HG03520 (cell line): ENCODE results near the gene KEL.

Experiments used
- ATAC-seq: cut with Tn5 transposase; IDR thresholded peaks from one replicate; pipeline ENCODE4 v1.9.1; 2021; ENCODE audit warnings: mild to moderate bottlenecking, moderate library complexity; ENCODE audit not compliant: unreplicated experiment

Gene KEL

DNA sequence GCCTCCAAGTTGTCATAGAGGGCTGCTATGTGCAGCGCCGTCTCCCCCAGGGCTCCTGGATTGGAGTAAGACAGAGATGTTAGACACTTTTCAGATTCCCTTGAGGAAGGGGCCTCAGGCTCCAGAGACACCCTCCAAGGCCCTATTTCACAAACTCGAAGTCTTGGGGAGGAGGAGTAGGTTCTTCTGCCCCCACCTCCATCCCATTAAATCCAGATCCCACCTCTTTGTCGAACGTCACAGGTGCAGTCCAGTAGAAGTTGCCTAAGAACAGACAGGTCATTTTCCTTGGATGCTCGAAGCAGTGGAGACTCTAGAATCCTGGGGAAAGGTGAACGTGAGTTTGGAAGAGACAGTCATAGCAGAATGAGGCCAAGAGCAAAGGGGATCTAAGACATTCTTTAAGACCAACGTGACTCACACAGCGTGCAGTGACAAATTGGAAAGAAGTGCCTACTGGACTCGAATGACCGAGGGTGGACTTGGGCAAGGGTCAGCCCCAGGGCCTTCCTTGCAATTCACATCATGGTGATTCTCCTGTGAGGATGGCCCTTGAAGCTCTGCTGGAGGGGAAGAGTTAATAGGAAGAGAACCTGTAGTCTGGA, 31.9 kb downstream of the KEL start:
- no peak for ATAC-seq

GRCh38 chr7:142927949-142928348, 34.2 kb downstream of the KEL start:
- no peak for ATAC-seq

DNA sequence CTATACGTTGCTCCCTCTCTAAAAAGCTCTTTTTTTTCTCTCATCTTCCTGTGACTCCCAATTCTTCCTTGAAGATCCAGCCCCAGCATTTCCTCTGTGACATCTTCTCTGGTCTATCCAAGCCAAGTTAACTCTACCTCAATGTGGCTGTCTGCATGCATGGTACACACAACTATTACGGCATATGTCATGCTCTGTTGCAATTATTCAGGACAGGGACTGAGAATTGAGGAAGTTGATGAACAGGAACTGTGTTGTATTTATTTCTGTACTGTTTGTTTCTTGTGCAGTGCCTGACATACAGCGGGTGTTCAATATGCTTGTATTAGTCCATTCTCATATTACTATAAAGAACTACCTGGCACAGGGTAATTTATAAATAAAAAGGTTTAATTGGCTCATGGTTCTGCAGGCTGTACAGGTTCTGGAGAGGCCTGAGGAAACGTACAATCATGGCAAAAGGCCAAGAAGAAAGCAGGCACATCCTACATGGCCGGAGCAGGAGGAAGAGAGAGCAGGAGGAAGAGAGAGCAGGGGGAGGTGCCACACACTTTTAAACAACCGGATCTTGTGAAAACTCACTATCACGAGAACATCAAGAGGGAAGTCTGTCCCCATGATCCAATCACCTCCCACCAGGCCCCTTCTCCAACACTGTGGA, 34.9 kb downstream of the KEL start:
- ATAC-seq: no peak

- ATAC-seq: no peak
These were observed 36.8 kb downstream of the KEL start for GRCh38 chr7:142925413-142925812.

- ATAC-seq: no peak
These were observed 38.8 kb downstream of the KEL start for GRCh38 chr7:142923391-142923790.

- no peak for ATAC-seq
These were observed 42.5 kb downstream of the KEL start for GRCh38 chr7:142919656-142920055.

- no peak for ATAC-seq
These were observed 43.3 kb downstream of the KEL start for GRCh38 chr7:142918901-142919300.

DNA sequence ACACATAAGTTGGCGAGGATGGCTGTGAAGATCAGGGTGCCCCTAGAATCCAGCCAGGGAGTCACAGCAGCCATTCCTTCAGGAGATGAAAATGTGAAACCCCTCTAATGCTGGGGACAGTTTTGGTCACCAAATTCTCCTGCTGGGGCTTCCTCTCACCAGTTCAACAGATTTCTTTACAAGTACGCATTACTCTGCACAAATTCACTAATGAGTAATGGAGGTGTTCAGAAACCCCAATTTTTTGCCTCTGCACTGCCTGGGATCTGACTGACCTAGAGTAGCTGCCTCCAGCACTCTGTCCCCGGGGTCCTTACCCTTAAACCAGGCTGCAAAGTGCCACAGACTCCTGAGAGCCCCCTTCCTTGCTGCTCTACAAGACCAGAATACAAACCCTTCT, 44.7 kb downstream of the KEL start:
- no peak for ATAC-seq

DNA sequence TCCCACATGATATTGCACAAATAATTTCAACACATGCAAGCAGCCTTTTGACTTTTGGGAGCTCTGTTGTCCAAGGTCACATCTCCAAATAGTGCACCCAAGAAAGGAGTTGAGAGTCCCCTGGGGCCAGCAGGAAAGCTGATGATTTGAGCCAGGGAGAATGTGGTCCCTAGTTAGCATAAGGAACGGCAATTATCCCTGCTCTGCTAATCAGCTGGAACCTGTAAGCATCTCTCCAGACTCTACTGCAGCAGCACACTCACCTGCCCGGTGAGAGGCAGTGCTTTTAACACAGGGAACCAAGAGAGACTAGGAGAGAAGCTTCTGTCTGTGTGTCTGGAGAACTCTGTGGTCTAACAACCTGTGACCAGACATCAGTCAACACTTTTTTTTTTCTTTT, 45.7 kb downstream of the KEL start:
- ATAC-seq: no peak

DNA sequence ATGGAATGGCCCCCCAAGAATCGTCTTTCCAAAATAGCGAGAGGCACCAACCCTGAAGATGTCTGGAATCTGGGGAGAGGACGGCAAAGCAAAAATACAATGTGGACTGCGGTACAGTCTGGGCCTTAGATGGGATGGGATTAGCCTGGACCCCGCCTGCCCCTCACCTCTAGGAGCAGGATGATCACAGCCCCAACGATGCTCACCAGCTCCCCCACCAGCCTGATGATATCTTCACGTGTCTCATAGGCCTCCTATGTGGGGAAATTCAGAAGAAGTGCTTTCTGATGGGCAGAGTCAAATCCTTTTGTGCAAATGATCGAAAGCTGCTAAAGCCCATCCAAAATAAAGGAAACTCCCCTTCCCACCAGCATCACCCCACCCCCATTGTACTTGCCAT, 46.8 kb downstream of the KEL start:
- no peak for ATAC-seq

DNA sequence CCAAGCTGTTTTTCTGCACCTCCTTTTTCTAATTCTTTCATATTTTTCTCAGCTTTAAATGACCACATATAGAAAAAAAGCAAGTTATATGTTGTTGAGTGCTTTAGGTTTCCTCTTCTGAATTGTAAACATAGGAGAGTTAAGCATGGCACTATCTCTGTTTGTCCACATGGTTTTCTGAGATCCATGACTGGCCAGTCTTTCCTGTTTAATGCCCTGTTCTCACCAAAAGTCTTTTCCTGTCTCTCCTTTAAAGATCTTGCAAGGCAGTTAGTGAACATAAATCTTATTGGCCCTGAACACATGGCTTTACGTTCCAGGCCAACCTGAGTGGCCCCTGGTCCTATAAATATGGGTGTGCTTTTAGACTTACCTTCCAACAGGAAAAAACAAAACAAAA, 48.0 kb downstream of the KEL start:
- no peak for ATAC-seq

DNA sequence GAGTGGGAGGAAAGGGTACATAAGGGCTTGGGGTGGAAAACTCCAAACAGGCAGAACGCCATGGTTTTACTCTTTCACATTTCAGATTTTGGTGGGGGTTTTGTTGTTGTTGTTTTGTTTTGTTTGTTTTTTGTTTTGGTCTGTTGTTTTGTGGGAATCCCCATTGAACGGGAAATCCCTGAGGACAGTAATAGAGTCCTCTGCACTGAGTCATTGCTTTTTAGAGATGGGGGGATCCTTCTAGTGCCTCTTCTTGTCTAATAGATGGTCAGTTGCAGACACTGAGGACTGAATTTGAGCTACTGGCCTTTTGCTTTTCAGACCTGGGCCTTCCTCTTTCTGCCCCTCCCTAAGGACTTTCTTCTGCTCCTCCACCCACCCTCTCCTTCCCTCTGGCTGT, 48.6 kb downstream of the KEL start:
- ATAC-seq: no peak

DNA sequence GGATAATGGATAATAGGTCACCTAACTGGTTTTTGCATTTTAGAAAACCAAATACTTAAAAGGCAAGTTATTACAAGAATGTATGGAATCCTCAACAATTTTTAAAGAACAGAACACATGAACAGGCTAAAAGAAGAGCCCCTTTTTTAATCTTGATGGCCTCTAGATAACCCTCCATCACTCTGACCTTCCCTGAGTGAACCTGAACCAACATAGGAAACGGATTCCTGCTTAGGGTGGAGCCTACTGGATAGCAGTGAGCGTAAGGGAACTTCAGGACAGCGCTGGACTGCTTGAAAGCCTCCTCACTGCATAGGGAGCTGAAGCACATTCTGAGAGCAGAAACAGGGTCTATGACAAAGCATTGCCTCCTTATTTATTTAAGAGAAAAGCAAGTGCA, 49.1 kb downstream of the KEL start:
- ATAC-seq: no peak

DNA sequence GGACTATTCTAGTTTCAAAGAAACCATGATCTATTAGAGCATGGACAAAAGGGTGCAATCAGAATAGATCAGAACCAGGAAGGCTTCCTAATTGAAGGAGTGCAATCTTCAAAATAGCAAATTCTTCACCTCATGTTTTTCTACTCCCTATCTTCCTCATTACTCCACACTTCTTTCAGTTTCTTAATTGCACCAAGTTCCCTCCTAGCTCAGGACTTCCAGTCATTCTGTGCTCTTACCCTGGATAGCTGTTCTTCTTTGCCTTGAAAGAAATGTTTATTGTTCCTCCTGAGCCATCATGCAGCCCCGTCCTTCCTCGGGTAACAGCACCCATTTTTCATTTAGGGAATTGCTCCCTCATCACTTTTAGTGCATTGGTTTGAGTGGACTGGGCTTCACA, 51.7 kb downstream of the KEL start:
- ATAC-seq: no peak

- no peak for ATAC-seq
These were observed 52.1 kb downstream of the KEL start for GRCh38 chr7:142910031-142910433.

- ATAC-seq: no peak
These were observed 53.0 kb downstream of the KEL start for GRCh38 chr7:142908921-142909890.

- ATAC-seq: no peak
These were observed 53.9 kb downstream of the KEL start for GRCh38 chr7:142908290-142908689.

GRCh38 chr7:142906643-142907042, 55.5 kb downstream of the KEL start:
- ATAC-seq: no peak

DNA sequence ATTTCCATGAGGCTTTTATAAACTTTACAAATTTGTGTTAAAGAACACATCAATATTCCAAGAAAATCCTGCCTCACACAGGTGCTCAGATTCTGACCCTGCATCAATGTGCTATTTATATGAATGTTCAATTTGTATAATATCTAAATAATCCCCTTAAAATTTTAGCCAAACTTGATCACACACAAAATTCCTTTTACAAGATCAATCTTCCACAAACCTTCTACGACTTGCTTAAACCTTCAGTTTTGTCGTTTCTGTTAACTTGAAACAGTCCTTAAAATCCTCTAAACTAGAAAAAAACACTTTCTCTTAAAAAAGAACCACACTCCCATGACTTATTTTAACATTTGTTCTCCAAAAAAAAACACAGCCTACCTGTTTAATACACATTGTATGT, 56.4 kb downstream of the KEL start:
- no peak for ATAC-seq

GRCh38 chr7:142904128-142904527, 58.0 kb downstream of the KEL start:
- ATAC-seq: no peak

GRCh38 chr7:142901426-142902259, 60.5 kb downstream of the KEL start:
- no peak for ATAC-seq
